Measurements from ENCODE around the gene CAV3. TPM values are rescaled to one million over a fixed set of nuclear protein-coding genes. Genes with fewer than 3 reads are reported as not detected.

The CAV3 gene
- total RNA-seq, 2 experiments from 2014 or later = not detected

- ChIA-PET POLR2A (no interaction called here), CTCF (interaction anchor here (1.4 kb wide), 1 partner anchor 8 kb away, joined by 3 read pairs; the partner anchor contains the start of gene OXTR)
Observed at GRCh38 chr3:8778475-8778874, 44.9 kb downstream of the CAV3 start.

DNA sequence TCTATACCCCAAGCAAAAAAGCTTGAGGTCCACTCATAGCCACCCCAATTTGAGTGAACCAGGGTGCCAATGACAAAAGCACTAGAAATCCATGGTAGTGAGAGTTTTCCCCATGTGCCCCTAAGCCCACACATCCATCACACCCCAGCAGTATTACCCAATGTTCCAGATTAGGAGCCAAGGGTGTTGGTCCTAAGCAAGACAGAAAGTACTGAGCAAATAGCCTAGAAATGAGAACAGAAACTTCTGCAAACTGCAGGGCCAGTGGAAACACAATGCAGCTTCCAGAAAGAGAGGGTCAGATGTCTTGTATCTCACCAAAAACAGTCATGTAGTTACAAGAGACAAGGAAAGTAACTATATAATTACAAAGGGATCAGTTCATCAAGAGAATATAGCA is 46.7 kb downstream of the CAV3 start:
- CTCF ChIA-PET = interaction anchor here (0.7 kb wide), 1 partner anchor 11 kb away, joined by 4 read pairs; the partner anchor contains the start of gene OXTR
- POLR2A ChIA-PET = no interaction called here

GRCh38 chr3:8784676-8785435 is 51.3 kb downstream of the CAV3 start:
- POLR2A ChIA-PET = no interaction called here
- CTCF ChIA-PET = no interaction called here

- ChIA-PET POLR2A (no interaction called here), CTCF (no interaction called here)
Observed at GRCh38 chr3:8790529-8790928, 56.9 kb downstream of the CAV3 start.

- ChIA-PET CTCF (no interaction called here), POLR2A (no interaction called here)
Observed at GRCh38 chr3:8793242-8793641, 59.6 kb downstream of the CAV3 start.

DNA sequence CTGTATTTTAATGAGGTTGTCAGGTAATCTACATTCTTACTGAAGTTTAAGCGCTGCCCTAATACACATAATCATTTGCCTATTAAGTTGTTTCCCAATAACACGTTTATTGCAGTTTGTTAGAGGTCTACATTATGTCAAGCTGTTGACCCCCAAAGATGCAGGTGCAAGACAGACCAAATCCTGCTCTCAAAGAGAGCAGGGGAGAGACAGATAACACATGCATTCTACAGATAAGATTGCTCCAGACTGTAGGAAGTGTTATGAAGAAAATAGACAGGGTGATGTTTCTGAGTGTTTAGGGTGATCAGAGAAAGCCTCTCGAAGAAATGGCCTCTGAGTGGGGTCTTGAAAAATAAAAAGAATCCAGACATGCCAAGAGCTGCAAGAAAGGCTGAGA is 60.6 kb downstream of the CAV3 start:
- ChIA-PET POLR2A (no interaction called here), CTCF (no interaction called here)

Other genes starting within 250 kb of the CAV3 start
- gene LMCD1, start 232.0 kb upstream of the CAV3 start, total RNA-seq = 1 to 10 TPM; 2.2 to 3.1 TPM
- gene SSUH2, start 89.0 kb upstream of the CAV3 start, total RNA-seq = not detected
- 1 to 10 TPM in 1 of 2 experiments, under 1 TPM in 1; 0.73 to 1.0 TPM for gene OXTR, start 35.8 kb downstream of the CAV3 start, total RNA-seq
- 10 to 100 TPM; 46.1 to 48.2 TPM for gene RAD18, start 229.7 kb downstream of the CAV3 start, total RNA-seq